Left ventricle myocardium inferior (tissue), 1 donor: ENCODE measurements around the gene FLVCR1. TPM values are rescaled to one million over a fixed set of nuclear protein-coding genes. Genes with fewer than 3 reads are reported as not detected.
"Not testable (repeated sequence)": the region's sequence is repeated elsewhere in the genome, so short reads cannot be mapped to it uniquely, and the experiment has no call there.

Source experiments
- DNase-seq: peaks from one replicate; pipeline ENCODE4 v3.0.0-alpha.2; 2020
- H3K27ac ChIP-seq: fragments of 200-600 bp; replicated peaks from 2 replicates; pipeline ENCODE4 v1.8.0; 2021
- H3K27me3 ChIP-seq: fragments of 200-600 bp; 2 replicates; pipeline ENCODE4 v1.8.0; 2021; ENCODE audit warnings: low read depth
- H3K36me3 ChIP-seq: fragments of 200-600 bp; 2 replicates; pipeline ENCODE4 v1.8.0; 2021
- H3K4me1 ChIP-seq: fragments of 200-600 bp; 2 replicates; pipeline ENCODE4 v1.8.0; 2021
- H3K4me3 ChIP-seq: fragments of 200-600 bp; 2 replicates; pipeline ENCODE4 v1.8.0; 2021; ENCODE audit warnings: mild to moderate bottlenecking, moderate library complexity
- H3K9me3 ChIP-seq: fragments of 200-600 bp; replicated peaks from 2 replicates; pipeline ENCODE4 v1.8.0; 2021
- CTCF ChIP-seq: fragments of 200-600 bp; IDR thresholded peaks from 2 replicates; pipeline ENCODE4 v1.8.0; 2021; ENCODE audit warnings: antibody characterized with exemption, mild to moderate bottlenecking, borderline replicate concordance
- intact Hi-C: fragments of 100-400 bp; cut with micrococcal nuclease; formaldehyde crosslinking; loops from one replicate; pipeline ENCODE4 v1.11.0; 2022
- total RNA-seq: library from RNA; stranded (reverse); fragmentation: NEBNext Ultra II Directional; extraction: Animal tissue kit (Norgen Biotek cat#: 25700); gene quantifications from one replicate; pipeline ENCODE4 v1.2.1, GENCODE V29; 2021
- donor health status: DM: no; HTN: yes; CAD: no; lungs with severe emphysema.

The FLVCR1 gene
- total RNA-seq, 1 donor from 2014 or later, result 2.7 TPM

- no peak for DNase-seq
- TF ChIP-seq CTCF, result no peak
- Histone ChIP-seq H3K4me3 (no peak overlapping the region), H3K9me3 (peaks cover 18% of the 10 kb centered on the region), H3K27ac (no peak overlapping the region), H3K36me3 (no peaks in the 10 kb centered on the region), H3K27me3 (no peaks in the 10 kb centered on the region), H3K4me1 (no peaks in the 10 kb centered on the region)
- intact Hi-C loops, result no loop called here
Measured at GRCh38 chr1:212828395-212828794, 29.7 kb upstream of the FLVCR1 start.

GRCh38 chr1:212833211-212834207 lies 24.6 kb upstream of the FLVCR1 start:
- H3K36me3 ChIP-seq, H3K4me1 ChIP-seq, H3K9me3 ChIP-seq, H3K4me3 ChIP-seq, H3K27me3 ChIP-seq, H3K27ac ChIP-seq, DNase-seq, intact Hi-C loops: not testable (repeated sequence)

- Histone ChIP-seq H3K4me1 (no peaks in the 10 kb centered on the region), H3K4me3 (no peak overlapping the region), H3K36me3 (no peaks in the 10 kb centered on the region), H3K27ac (no peak overlapping the region), H3K9me3 (no peaks in the 10 kb centered on the region), H3K27me3 (no peaks in the 10 kb centered on the region)
- no peak for TF ChIP-seq CTCF
- no peak for DNase-seq
- intact Hi-C loops, result no loop called here
Measured at GRCh38 chr1:212838145-212838544, 19.9 kb upstream of the FLVCR1 start.

GRCh38 chr1:212844521-212844920 lies 13.6 kb upstream of the FLVCR1 start:
- H3K27me3 ChIP-seq, DNase-seq, intact Hi-C loops, H3K4me3 ChIP-seq, H3K4me1 ChIP-seq, H3K9me3 ChIP-seq, H3K27ac ChIP-seq, H3K36me3 ChIP-seq: not testable (repeated sequence)

GRCh38 chr1:212847549-212847948 lies 10.5 kb upstream of the FLVCR1 start, which contains the start of gene SPATA45:
TSS of gene SPATA45 (minus strand) at chr1:212847649. CDS start at chr1:212836149, 11,500 bp downstream.
- Histone ChIP-seq H3K27ac (no peak within 1 kb of the TSS), H3K9me3 (no peaks in the 10 kb centered on the region), H3K4me1 (no peaks in the 10 kb centered on the region), H3K4me3 (no peak within 1 kb of the TSS), H3K27me3 (no peaks in the 10 kb centered on the region), H3K36me3 (no peaks in the 10 kb centered on the region)
- no peak for DNase-seq
- TF ChIP-seq CTCF, result no peak
- intact Hi-C loops, result no loop called here

- no peaks in the 10 kb centered on the region for H3K36me3 ChIP-seq
- H3K4me1 ChIP-seq, result peaks cover 7% of the 10 kb centered on the region
- TF ChIP-seq CTCF, result no peak
- no peak overlapping the region for H3K27ac ChIP-seq
- no peaks in the 10 kb centered on the region for H3K9me3 ChIP-seq
- no peak for DNase-seq
- no peak overlapping the region for H3K4me3 ChIP-seq
- intact Hi-C loops, result no loop called here
- H3K27me3 ChIP-seq, result no peaks in the 10 kb centered on the region
Measured at GRCh38 chr1:212852105-212852688, 5.9 kb upstream of the FLVCR1 start.
